ENCODE data around the gene MED4.
A peak's percentile ranks its signal among the peaks of the same experiment; 100 is the strongest.

Gene MED4

DNA sequence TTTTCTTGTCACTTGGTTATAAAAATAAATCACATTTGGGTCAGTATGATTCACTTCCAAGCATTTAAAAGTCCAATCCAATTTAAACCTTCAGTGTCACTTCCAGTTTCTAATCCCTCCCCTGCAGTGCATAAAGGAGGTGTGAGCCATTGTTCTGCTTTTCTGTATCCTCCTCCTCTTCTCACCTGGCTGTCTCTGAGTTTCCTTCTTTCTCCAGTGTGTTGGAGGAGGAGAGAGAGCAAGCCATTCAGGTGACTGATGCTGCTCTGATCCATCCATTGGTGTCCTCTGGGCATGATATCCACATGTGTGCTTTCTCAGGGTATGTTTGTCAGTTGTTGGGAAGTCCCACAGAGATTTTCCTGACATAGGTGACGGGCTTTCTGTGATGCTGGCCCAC lies 56.1 kb downstream of the MED4 start:
- DNase-seq (ENCODE audit: low read depth in 1 of 2, low spot score in 1 of 2) = no peak

DNA sequence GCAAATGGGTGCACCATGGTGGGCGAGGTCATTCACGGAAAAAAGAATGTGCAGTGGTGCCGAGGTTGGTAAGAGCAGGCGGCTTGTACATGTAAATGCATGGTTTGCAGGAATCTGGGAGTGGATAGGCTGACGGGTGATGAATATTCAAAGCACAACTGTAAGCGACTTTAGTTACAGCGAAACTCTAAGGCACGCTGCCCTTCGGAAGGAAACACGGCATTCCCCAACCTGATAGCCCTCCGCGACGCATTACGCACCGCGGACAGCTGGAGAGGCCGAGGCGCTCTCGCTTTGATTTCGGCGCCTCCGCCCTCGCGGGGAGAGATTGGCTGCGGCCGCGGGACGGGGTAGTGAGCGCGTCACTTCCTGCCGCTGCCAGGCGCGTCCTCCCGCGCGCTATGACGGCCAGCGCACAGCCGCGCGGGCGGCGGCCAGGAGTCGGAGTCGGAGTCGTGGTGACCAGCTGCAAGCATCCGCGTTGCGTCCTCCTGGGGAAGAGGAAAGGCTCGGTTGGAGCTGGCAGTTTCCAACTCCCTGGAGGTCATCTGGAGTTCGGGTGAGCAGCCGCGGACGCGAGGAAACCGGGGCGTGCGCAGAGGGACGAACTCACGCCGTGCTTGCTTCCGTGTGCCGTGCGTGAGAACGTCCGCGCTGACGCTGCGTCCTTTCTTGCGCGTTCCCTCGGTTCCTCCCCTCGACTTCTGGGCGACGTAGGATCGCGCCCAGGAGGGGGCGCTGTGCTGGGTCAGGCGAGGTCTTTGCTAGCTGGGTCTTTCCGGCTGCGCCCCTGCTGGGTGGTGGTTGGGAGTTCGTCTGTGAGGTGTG lies 57.3 kb downstream of the MED4 start, which contains the start of gene NUDT15:
TSS of gene NUDT15 (plus strand) at position 381 of the 828 bp plus-strand sequence. CDS start at position 402, 21 bp downstream.
- peak; percentile 89 to 90 for DNase-seq (ENCODE audit: low read depth in 1 of 2, low spot score in 1 of 2)

GRCh38 chr13:48029859-48030258 lies 65.0 kb downstream of the MED4 start:
- no peak for DNase-seq (ENCODE audit: low read depth in 1 of 2, low spot score in 1 of 2)

DNA sequence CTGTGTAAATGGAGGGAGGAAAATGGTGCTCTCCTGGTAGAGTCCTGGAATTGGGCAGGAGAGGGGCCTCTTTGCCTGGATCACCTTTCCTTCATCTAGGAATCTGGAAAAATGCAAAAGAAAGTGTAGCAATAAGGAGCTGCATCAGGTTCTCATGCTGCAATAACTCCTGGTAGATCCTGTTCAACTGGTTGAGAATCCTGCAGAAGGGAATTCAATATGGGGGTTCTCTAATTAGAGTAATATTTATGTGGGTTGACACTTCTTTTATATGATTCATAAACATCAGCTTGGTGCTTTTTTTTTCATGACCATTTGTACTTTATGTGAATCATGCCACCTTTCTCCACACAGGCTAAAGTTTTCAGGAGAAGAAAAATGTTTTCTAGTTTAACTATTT lies 66.8 kb downstream of the MED4 start:
- no peak for DNase-seq (ENCODE audit: low read depth in 1 of 2, low spot score in 1 of 2)

All from stimulated activated CD4-positive, alpha-beta T cell treated with anti-CD3 and anti-CD28 coated beads, Interleukin-15, amount 100 ng/mL, for 1 hour (primary cell).